ENCODE measurements around the gene ADCY3.

Gene ADCY3

GRCh38 chr2:24791452-24791851 lies 128.6 kb downstream of the ADCY3 start:
- TF ChIP-seq CTCF (IDR thresholded peaks at IDR 0.05): no peak
- H3K4me3 ChIP-seq: no peak overlapping the region
- no peak for DNase-seq (ENCODE audit: low spot score)
- no peak overlapping the region for H3K27ac ChIP-seq

DNA sequence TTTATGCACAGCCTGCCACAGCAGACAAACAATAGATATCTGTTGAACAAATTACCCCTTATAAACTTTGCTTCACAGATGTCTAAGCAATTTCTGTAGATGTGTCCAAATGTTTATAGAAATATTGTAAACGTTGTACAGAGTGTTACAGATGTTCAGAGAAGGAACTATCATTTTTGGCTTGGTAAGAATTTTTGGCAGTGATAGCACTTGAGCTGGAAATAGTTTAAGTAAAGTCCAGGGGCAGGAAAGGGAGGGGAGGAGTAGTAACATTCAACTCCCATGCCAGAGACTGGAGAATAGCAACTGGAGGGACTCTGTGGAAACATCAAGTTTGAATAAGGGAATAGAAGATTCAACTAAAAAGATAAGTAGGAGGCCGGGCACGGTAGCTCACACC lies 131.2 kb downstream of the ADCY3 start:
- DNase-seq (ENCODE audit: low spot score): no peak
- no peak for TF ChIP-seq CTCF (IDR thresholded peaks at IDR 0.05)
- no peak overlapping the region for H3K27ac ChIP-seq
- H3K4me3 ChIP-seq: no peak overlapping the region

DNA sequence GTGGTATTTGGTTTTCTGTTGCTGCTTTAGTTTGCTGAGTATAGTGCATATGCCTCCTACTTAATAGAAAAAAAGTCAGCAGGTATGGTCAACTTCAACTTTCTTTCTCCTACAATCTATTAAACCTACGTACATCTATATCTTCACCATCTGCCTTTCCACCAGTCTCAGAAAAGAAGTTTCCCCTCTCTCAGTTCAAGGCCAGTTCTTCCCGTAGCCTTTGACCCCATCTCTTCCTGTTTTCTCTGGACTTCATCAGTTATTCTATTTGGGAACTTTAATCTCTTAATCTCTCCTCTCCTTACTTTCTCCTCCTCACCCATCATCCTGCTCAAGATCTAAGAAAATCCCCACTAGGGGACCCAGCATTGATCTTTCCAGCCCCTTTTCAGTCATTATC lies 132.5 kb downstream of the ADCY3 start:
- Histone ChIP-seq H3K4me3 (no peak overlapping the region), H3K27ac (no peak overlapping the region)
- no peak for TF ChIP-seq CTCF (IDR thresholded peaks at IDR 0.05)
- no peak for DNase-seq (ENCODE audit: low spot score)

DNA sequence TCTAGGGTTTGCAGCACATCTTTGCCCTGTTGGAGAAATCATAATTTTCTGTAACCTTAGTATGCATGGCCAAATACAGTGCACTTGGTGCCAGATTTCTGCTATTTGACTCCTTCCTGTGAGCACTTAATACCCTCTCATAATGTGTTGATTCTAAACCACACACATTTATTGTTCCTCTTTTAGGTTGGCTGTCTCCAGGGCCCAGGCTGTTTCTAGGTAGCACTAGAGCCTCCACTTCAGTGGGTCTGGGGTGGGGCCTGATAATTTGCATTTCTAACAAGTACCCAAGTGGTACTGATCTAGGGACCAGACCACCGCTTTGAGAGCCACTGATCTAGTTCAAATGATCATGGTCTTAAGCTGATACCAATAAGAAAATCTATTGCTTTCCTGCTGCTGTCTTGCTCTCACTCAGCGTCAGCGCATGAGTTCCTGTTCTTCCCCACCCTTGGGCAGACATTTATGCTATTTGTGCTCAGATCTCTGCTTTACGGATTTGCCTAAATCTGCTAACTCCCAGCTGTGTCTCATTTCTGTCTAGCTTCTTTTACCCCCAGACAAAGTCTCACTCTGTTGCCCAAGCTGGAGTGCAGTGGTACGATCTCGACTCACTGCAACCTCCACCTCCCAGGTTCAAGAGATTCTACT lies 134.2 kb downstream of the ADCY3 start:
- Histone ChIP-seq H3K27ac (no peak overlapping the region), H3K4me3 (no peak overlapping the region)
- no peak for TF ChIP-seq CTCF (IDR thresholded peaks at IDR 0.05)
- no peak for DNase-seq (ENCODE audit: low spot score)

- Histone ChIP-seq H3K27ac (no peak overlapping the region), H3K4me3 (no peak overlapping the region)
- no peak for DNase-seq (ENCODE audit: low spot score)
- TF ChIP-seq CTCF (IDR thresholded peaks at IDR 0.05): no peak
Observed at GRCh38 chr2:24783641-24784040, 136.4 kb downstream of the ADCY3 start.

DNA sequence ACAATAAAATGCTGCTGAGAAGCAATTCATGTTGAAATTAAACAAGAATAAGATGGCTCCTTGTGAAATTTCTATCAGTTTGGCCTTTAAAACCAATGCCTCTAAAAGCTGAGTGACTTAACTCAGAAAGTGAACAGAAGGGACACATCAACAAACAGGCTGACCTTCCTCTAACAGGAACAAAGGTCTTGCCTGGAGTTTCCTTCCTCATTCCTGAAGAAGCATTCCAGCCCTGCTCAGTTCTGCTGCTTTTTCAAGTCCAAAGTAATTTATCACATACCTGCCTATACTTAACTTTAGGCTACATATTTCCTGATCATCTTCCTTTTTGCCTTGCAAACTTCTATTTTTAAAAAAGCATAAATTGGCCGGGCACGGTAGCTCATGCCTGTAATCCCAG lies 140.9 kb downstream of the ADCY3 start:
- Histone ChIP-seq H3K27ac (no peak overlapping the region), H3K4me3 (no peak overlapping the region)
- no peak for TF ChIP-seq CTCF (IDR thresholded peaks at IDR 0.05)
- DNase-seq (ENCODE audit: low spot score): no peak

GRCh38 chr2:24774373-24774772 lies 145.7 kb downstream of the ADCY3 start:
- no peak for TF ChIP-seq CTCF (IDR thresholded peaks at IDR 0.05)
- Histone ChIP-seq H3K4me3 (no peak overlapping the region), H3K27ac (no peak overlapping the region)
- DNase-seq (ENCODE audit: low spot score): no peak

All from coronary artery (tissue), 2 donors.